ENCODE measurements around the gene POMGNT2. TPM values are rescaled to one million over a fixed set of nuclear protein-coding genes. Genes with fewer than 3 reads are reported as not detected.

The POMGNT2 gene
- total RNA-seq, 1 donor from 2014 or later = 10.8 TPM

DNA sequence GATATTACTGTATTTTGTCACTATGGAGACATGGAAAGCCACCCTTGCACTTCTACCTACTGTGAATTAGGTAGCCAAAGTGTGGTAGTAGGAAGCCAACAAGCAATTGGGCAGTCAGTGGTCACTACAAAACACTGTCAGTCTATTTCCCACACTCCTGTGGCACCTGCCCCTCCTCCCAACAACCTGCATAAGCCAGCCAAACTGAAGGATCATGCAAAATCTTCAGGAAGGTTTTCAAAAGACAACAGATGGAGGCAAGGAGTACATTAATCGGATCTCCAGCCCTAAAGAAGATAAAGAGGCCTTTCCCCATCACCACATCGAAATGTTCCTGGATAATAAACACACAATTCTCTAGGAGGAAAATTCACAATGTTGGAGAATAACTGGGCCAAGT lies 11.9 kb downstream of the POMGNT2 start:
- Histone ChIP-seq H3K4me1 (peaks cover 4% of the 10 kb centered on the region), H3K27ac (no peak overlapping the region), H3K9me3 (no peaks in the 10 kb centered on the region), H3K4me3 (no peak overlapping the region), H3K36me3 (no peaks in the 10 kb centered on the region), H3K27me3 (no peaks in the 10 kb centered on the region)
- TF ChIP-seq CTCF (IDR thresholded peaks at IDR 0.05) = no peak
- no peak for DNase-seq
- intact Hi-C loops (cut with DNase I) = no loop called here
- no peak for ATAC-seq

- Histone ChIP-seq H3K36me3 (no peaks in the 10 kb centered on the region), H3K27me3 (no peaks in the 10 kb centered on the region), H3K27ac (no peak overlapping the region), H3K4me3 (no peak overlapping the region), H3K9me3 (no peaks in the 10 kb centered on the region), H3K4me1 (peaks cover 4% of the 10 kb centered on the region)
- DNase-seq (no peak), ATAC-seq (no peak)
- intact Hi-C loops (cut with DNase I) = no loop called here
- TF ChIP-seq CTCF (IDR thresholded peaks at IDR 0.05) = no peak
These were observed 12.9 kb downstream of the POMGNT2 start for GRCh38 chr3:43093006-43093405.

DNA sequence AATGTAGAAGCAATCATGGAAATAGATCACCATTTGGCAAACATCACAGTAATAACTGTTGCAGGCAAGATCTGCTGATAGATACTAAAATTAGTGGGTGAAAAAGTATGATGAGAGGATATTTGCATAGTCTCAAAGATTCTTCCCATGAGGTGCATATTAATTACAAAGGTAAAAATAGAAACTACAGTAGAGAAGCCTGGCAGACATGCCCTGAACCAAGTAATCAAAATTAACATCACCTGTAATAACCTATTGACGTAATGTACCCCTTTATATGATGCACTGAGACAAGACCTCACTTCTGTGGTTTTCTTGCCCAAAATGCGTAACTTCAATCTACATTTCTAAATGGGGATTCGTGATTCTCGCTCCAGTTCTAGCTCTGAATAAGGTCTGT lies 14.4 kb downstream of the POMGNT2 start:
- TF ChIP-seq CTCF (IDR thresholded peaks at IDR 0.05) = no peak
- Histone ChIP-seq H3K27me3 (no peaks in the 10 kb centered on the region), H3K36me3 (no peaks in the 10 kb centered on the region), H3K9me3 (no peaks in the 10 kb centered on the region), H3K4me3 (no peak overlapping the region), H3K4me1 (peaks cover 4% of the 10 kb centered on the region), H3K27ac (no peak overlapping the region)
- intact Hi-C loops (cut with DNase I) = no loop called here
- no peak for DNase-seq
- ATAC-seq = no peak

GRCh38 chr3:43090238-43090637 lies 15.6 kb downstream of the POMGNT2 start:
- Histone ChIP-seq H3K27ac (no peak overlapping the region), H3K4me3 (no peak overlapping the region), H3K4me1 (peaks cover 4% of the 10 kb centered on the region), H3K27me3 (no peaks in the 10 kb centered on the region), H3K36me3 (no peaks in the 10 kb centered on the region), H3K9me3 (no peaks in the 10 kb centered on the region)
- no peak for ATAC-seq
- TF ChIP-seq CTCF (IDR thresholded peaks at IDR 0.05) = no peak
- intact Hi-C loops (cut with DNase I) = no loop called here
- no peak for DNase-seq

- Histone ChIP-seq H3K4me1 (peaks cover 4% of the 10 kb centered on the region), H3K36me3 (no peaks in the 10 kb centered on the region), H3K27ac (no peak overlapping the region), H3K27me3 (no peaks in the 10 kb centered on the region), H3K9me3 (no peaks in the 10 kb centered on the region), H3K4me3 (no peak overlapping the region)
- no peak for TF ChIP-seq CTCF (IDR thresholded peaks at IDR 0.05)
- intact Hi-C loops (cut with DNase I) = no loop called here
- no peak for DNase-seq
- ATAC-seq = no peak
These were observed 16.8 kb downstream of the POMGNT2 start for GRCh38 chr3:43089081-43089480.

DNA sequence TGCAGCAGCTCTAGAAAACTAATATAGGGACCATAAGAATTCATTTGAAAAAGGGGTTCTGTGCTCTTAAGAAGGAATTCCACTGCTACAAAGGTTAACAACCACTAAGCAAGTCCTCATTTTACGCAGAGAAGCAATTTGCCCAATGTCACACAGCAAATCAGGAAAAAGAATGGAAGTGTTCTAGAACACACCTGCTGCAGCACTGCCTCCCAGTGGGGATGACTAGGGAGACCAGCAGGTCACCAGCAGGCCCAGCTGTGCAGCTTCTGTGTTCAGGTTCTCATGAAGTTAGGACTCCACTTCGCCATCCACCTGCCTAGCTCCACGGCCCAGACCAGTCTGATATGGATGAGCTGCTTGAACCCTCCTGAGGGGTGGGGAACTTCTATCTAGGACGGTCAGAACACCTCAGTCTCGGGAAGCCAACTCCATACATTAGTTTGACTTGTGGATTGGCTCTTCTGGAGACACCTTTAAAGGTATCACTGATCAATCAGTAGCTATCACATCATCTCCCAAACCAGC lies 18.6 kb downstream of the POMGNT2 start:
- Histone ChIP-seq H3K4me3 (no peak overlapping the region), H3K4me1 (peaks cover 4% of the 10 kb centered on the region), H3K9me3 (no peaks in the 10 kb centered on the region), H3K27ac (no peak overlapping the region), H3K27me3 (no peaks in the 10 kb centered on the region), H3K36me3 (no peaks in the 10 kb centered on the region)
- no peak for TF ChIP-seq CTCF (IDR thresholded peaks at IDR 0.05)
- ATAC-seq (no peak), DNase-seq (no peak)
- intact Hi-C loops (cut with DNase I) = no loop called here
